Stimulated activated CD8-positive, alpha-beta memory T cell treated with anti-CD3 and anti-CD28 coated beads, Interleukin-12 subunit alpha, Interleukin-12 subunit beta, amount 100 ng/mL, for 1 hour (primary cell): Measurements from ENCODE around the gene SUPT20HL1.

Experiments
- DNase-seq: peaks from one replicate; pipeline ENCODE4 v3.0.0-alpha.2; 2020; ENCODE audit warnings: low read depth

SUPT20HL1 gene

GRCh38 chrX:24396931-24397279, 36.5 kb downstream of the SUPT20HL1 start:
- no peak for DNase-seq

- DNase-seq: no peak
Measured at GRCh38 chrX:24398766-24399165, 38.3 kb downstream of the SUPT20HL1 start.

- no peak for DNase-seq
Measured at GRCh38 chrX:24399550-24399949, 39.1 kb downstream of the SUPT20HL1 start.

- DNase-seq: no peak
Measured at GRCh38 chrX:24405959-24406358, 45.5 kb downstream of the SUPT20HL1 start.
